ENCODE results near the gene PSMD7. TPM values are rescaled to one million over a fixed set of nuclear protein-coding genes. Genes with fewer than 3 reads are reported as not detected.
"Not testable (repeated sequence)": the region's sequence is repeated elsewhere in the genome, so short reads cannot be mapped to it uniquely, and the experiment has no call there.

The PSMD7 gene
- total and polyA plus RNA-seq, 2 donors (not counting 3 experiments of a cell fraction or from before 2014, with no cell fraction given): 89.8 to 119 TPM

GRCh38 chr16:74337506-74337905, 40.9 kb downstream of the PSMD7 start:
- H3K9me1 ChIP-seq (replicated peaks; ENCODE audit: control insufficient read depth, extremely low read depth, insufficient read depth, low read length); H3K27me3 ChIP-seq (ENCODE audit: control insufficient read depth in 2 of 2, insufficient read depth in 2 of 2, low read length in 2 of 2); POLR2A ChIA-PET; DNase-seq (ENCODE audit: low read depth, low spot score); intact Hi-C loops (cut with micrococcal nuclease); H3K4me2 ChIP-seq (ENCODE audit: insufficient read depth, low read length); CTCF ChIA-PET; H4K20me1 ChIP-seq (replicated peaks; ENCODE audit: control insufficient read depth, extremely low read depth, insufficient read depth, low read length); H3K4me3 ChIP-seq (replicated peaks in 1 of 3; ENCODE audit: insufficient read depth in 1 of 3, low read depth in 1 of 3, low read length in 3 of 3); H3K27ac ChIP-seq (ENCODE audit: insufficient read depth, low read depth, low read length); H3K9ac ChIP-seq (replicated peaks; ENCODE audit: extremely low read depth, insufficient read depth, low read length); BruUV-seq (replicated peaks); dilution Hi-C loops (cut with MboI; ENCODE audit: extremely low pct_ligation_motif_present, low sequenced_read_pairs); H3K9me3 ChIP-seq (replicated peaks; ENCODE audit: control insufficient read depth, insufficient read depth, low read length); H2AFZ ChIP-seq (ENCODE audit: low read depth, low read length); H3K4me1 ChIP-seq (ENCODE audit: control insufficient read depth, extremely low read depth, insufficient read depth, low read length); FAIRE-seq; H3K79me2 ChIP-seq (ENCODE audit: control insufficient read depth, insufficient read depth, low read length): not testable (repeated sequence)
- peaks cover 0 to 11% of the 10 kb centered on the region in 2 experiments for H3K36me3 ChIP-seq (ENCODE audit: control insufficient read depth in 2 of 2, extremely low read depth in 1 of 2, insufficient read depth in 2 of 2, low read length in 2 of 2)

GRCh38 chr16:74339226-74339625, 42.6 kb downstream of the PSMD7 start:
- H3K36me3 ChIP-seq (ENCODE audit: control insufficient read depth in 2 of 2, extremely low read depth in 1 of 2, insufficient read depth in 2 of 2, low read length in 2 of 2); dilution Hi-C loops (cut with MboI; ENCODE audit: extremely low pct_ligation_motif_present, low sequenced_read_pairs); H3K9ac ChIP-seq (replicated peaks; ENCODE audit: extremely low read depth, insufficient read depth, low read length); FAIRE-seq; CTCF ChIA-PET; BruUV-seq (replicated peaks); H3K79me2 ChIP-seq (ENCODE audit: control insufficient read depth, insufficient read depth, low read length); H3K9me1 ChIP-seq (replicated peaks; ENCODE audit: control insufficient read depth, extremely low read depth, insufficient read depth, low read length); DNase-seq (ENCODE audit: low read depth, low spot score); H4K20me1 ChIP-seq (replicated peaks; ENCODE audit: control insufficient read depth, extremely low read depth, insufficient read depth, low read length); intact Hi-C loops (cut with micrococcal nuclease); H2AFZ ChIP-seq (ENCODE audit: low read depth, low read length); H3K27me3 ChIP-seq (ENCODE audit: control insufficient read depth in 2 of 2, insufficient read depth in 2 of 2, low read length in 2 of 2); H3K9me3 ChIP-seq (replicated peaks; ENCODE audit: control insufficient read depth, insufficient read depth, low read length); H3K4me2 ChIP-seq (ENCODE audit: insufficient read depth, low read length); H3K4me3 ChIP-seq (replicated peaks in 1 of 3; ENCODE audit: insufficient read depth in 1 of 3, low read depth in 1 of 3, low read length in 3 of 3); H3K4me1 ChIP-seq (ENCODE audit: control insufficient read depth, extremely low read depth, insufficient read depth, low read length); POLR2A ChIA-PET; H3K27ac ChIP-seq (ENCODE audit: insufficient read depth, low read depth, low read length): not testable (repeated sequence)

GRCh38 chr16:74353038-74353437, 56.4 kb downstream of the PSMD7 start:
- BruUV-seq (replicated peaks); H3K4me2 ChIP-seq (ENCODE audit: insufficient read depth, low read length); dilution Hi-C loops (cut with MboI; ENCODE audit: extremely low pct_ligation_motif_present, low sequenced_read_pairs); H4K20me1 ChIP-seq (replicated peaks; ENCODE audit: control insufficient read depth, extremely low read depth, insufficient read depth, low read length); intact Hi-C loops (cut with micrococcal nuclease); H3K79me2 ChIP-seq (ENCODE audit: control insufficient read depth, insufficient read depth, low read length); POLR2A ChIA-PET; H3K9me3 ChIP-seq (replicated peaks; ENCODE audit: control insufficient read depth, insufficient read depth, low read length); H3K4me3 ChIP-seq (replicated peaks in 1 of 3; ENCODE audit: insufficient read depth in 1 of 3, low read depth in 1 of 3, low read length in 3 of 3); H3K27ac ChIP-seq (ENCODE audit: insufficient read depth, low read depth, low read length); CTCF ChIA-PET; H3K9me1 ChIP-seq (replicated peaks; ENCODE audit: control insufficient read depth, extremely low read depth, insufficient read depth, low read length); FAIRE-seq; H2AFZ ChIP-seq (ENCODE audit: low read depth, low read length); DNase-seq (ENCODE audit: low read depth, low spot score); H3K27me3 ChIP-seq (ENCODE audit: control insufficient read depth in 2 of 2, insufficient read depth in 2 of 2, low read length in 2 of 2); H3K4me1 ChIP-seq (ENCODE audit: control insufficient read depth, extremely low read depth, insufficient read depth, low read length); H3K36me3 ChIP-seq (ENCODE audit: control insufficient read depth in 2 of 2, extremely low read depth in 1 of 2, insufficient read depth in 2 of 2, low read length in 2 of 2); H3K9ac ChIP-seq (replicated peaks; ENCODE audit: extremely low read depth, insufficient read depth, low read length): not testable (repeated sequence)

Other genes with a start within 250 kb of the PSMD7 start
- gene NPIPB15, start 79.5 kb downstream of the PSMD7 start, total RNA-seq: 3.8 and 4.4 TPM in 2 replicates
- 5.7 and 6.9 TPM in 2 replicates for gene NPIPB15, start 79.5 kb downstream of the PSMD7 start, polyA plus RNA-seq
- gene CLEC18B, start 124.7 kb downstream of the PSMD7 start, total RNA-seq: 0.25 and 0.49 TPM in 2 replicates
- 0.06 TPM in 1 of 2 replicates, not detected in the other for gene CLEC18B, start 124.7 kb downstream of the PSMD7 start, polyA plus RNA-seq

All from endothelial cell of umbilical vein (primary cell).